AG04449 (cell line): ENCODE results near the gene FKRP.

Source experiments
- CTCF ChIA-PET: fragments of 350-600 bp; formaldehyde crosslinking; extraction: SDS; loops from one replicate; lab custom pipeline; 2021; ENCODE audit warnings: antibody characterized with exemption; lab: Yijun Ruan, JAX
- POLR2A ChIA-PET: fragments of 400-600, 350-600 bp; formaldehyde crosslinking; extraction: SDS; loops from one replicate; lab custom pipeline; 2020; ENCODE audit warnings: antibody characterized with exemption, inconsistent platforms; lab: Yijun Ruan, JAX
- DNase-seq: peaks from one replicate; pipeline ENCODE4 v3.0.0-alpha.2; 2010; ENCODE audit warnings: low read depth, low spot score
- H3K4me3 ChIP-seq: 2 replicates; pipeline ENCODE4 v1.5.1; 2011; ENCODE audit warnings: low read depth, mild to moderate bottlenecking, control low read depth, low read length
- CTCF ChIP-seq: IDR thresholded peaks from one replicate; pipeline ENCODE4 v1.5.1; 2011; ENCODE audit warnings: mild to moderate bottlenecking, moderate library complexity, low read length, control low read depth, inconsistent platforms; ENCODE audit not compliant: insufficient read depth; ENCODE audit errors: missing control alignments

The FKRP gene

GRCh38 chr19:46746281-46747057 is 612 bp downstream of the FKRP start, which contains the start of gene STRN4:
TSS of gene STRN4 (minus strand) at chr19:46746450. CDS start at chr19:46746430, 20 bp downstream.
- peak within 1 kb of the TSS; percentile 91 for H3K4me3 ChIP-seq
- DNase-seq, result no peak
- TF ChIP-seq CTCF, result no peak
- ChIA-PET POLR2A (no interaction called here), CTCF (interaction anchor here (0.6 to 12.3 kb wide), 5 partner anchors 9 to 133 kb away, joined by 3 to 278 read pairs (median 24); no protein-coding TSS in a partner anchor)

GRCh38 chr19:46748325-46749109 is 2.7 kb downstream of the FKRP start:
- ChIA-PET POLR2A (no interaction called here), CTCF (interaction anchor here (0.7 to 12.3 kb wide), 25 partner anchors 8 to 227 kb away, joined by 3 to 278 read pairs (median 4); partner anchors contain the start of gene AP2S1)
- peak; percentile 68 for TF ChIP-seq CTCF
- H3K4me3 ChIP-seq, result no peak overlapping the region
- DNase-seq, result no peak

GRCh38 chr19:46753420-46754155 is 7.7 kb downstream of the FKRP start:
- no peak for DNase-seq
- ChIA-PET POLR2A (interaction anchor here (0.7 kb wide), 1 partner anchor 33 kb away, joined by 3 read pairs; no protein-coding TSS in a partner anchor), CTCF (interaction anchor here (0.7 to 12.3 kb wide), 14 partner anchors 9 to 225 kb away, joined by 3 to 278 read pairs (median 3); partner anchors contain the start of gene FKRP)
- peak; percentile 42 for TF ChIP-seq CTCF
- no peak overlapping the region for H3K4me3 ChIP-seq

GRCh38 chr19:46755077-46755852 is 9.4 kb downstream of the FKRP start:
- no peak for DNase-seq

More at GRCh38 chr19:46755077-46755852, 9.4 kb downstream of the FKRP start:
- no peak for TF ChIP-seq CTCF
- POLR2A ChIA-PET, result interaction anchor here (0.9 kb wide), 1 partner anchor 85 kb away, joined by 8 read pairs; no protein-coding TSS in a partner anchor
- H3K4me3 ChIP-seq, result no peak overlapping the region
- CTCF ChIA-PET, result interaction anchor here (0.7 to 12.3 kb wide), 5 partner anchors 11 to 87 kb away, joined by 3 to 278 read pairs (median 10); partner anchors contain the start of gene FKRP
